Thyroid gland (tissue), 4 donors: Measurements from ENCODE around the gene HGD. TPM values are rescaled to one million over a fixed set of nuclear protein-coding genes. Genes with fewer than 3 reads are reported as not detected.
"Not testable (repeated sequence)": the region's sequence is repeated elsewhere in the genome, so short reads cannot be mapped to it uniquely, and the experiment has no call there.

Experiments
- DNase-seq, 2 donors: peaks; one replicate each; pipeline ENCODE4 v3.0.0-alpha.2; 2019
- H3K27ac ChIP-seq, 3 donors: fragments of 200-600 bp; sonication (generic); 1 replicate in 2 of 3; 2 replicates in 1 of 3; pipeline ENCODE4 v1.5.1; 2016 to 2019; ENCODE audit warnings: mild to moderate bottlenecking in 1 of 3, moderate library complexity in 1 of 3
- H3K27me3 ChIP-seq: fragments of 200-600 bp; sonication (generic); one replicate; pipeline ENCODE4 v1.5.1; 2019
- H3K36me3 ChIP-seq, 2 donors: fragments of 200-600 bp; sonication (generic); one replicate each; pipeline ENCODE4 v1.5.1; 2016 to 2019
- H3K4me1 ChIP-seq, 2 donors: fragments of 200-600 bp; sonication (generic); one replicate each; pipeline ENCODE4 v1.5.1; 2017 to 2019
- H3K4me3 ChIP-seq, 3 donors: fragments of 200-600 bp; sonication (generic); replicated peaks in 1 of 3; 1 replicate in 2 of 3; 2 replicates in 1 of 3; pipeline ENCODE4 v1.5.1; 2016; ENCODE audit warnings: mild to moderate bottlenecking in 1 of 3
- H3K9me3 ChIP-seq: fragments of 200-600 bp; sonication (generic); one replicate; pipeline ENCODE4 v1.5.1; 2017
- POLR2A ChIP-seq, 2 donors: fragments of 450-650 bp; IDR thresholded peaks; one replicate each; pipeline ENCODE4 v1.6.1; 2017; ENCODE audit warnings: antibody characterized with exemption in 2 of 2, mild to moderate bottlenecking in 2 of 2, moderate library complexity in 1 of 2
- WGBS, 2 donors: methylation state at CpG; one replicate each; pipeline ENCODE4 v1.1.5; 2017; 5-methylcytosine and 5-hydroxymethylcytosine counted together
- intact Hi-C: fragments of 100-400 bp; cut with DNase I; formaldehyde crosslinking; loops from one replicate; pipeline ENCODE4 v1.15.1; 2023
- total RNA-seq, 4 donors: library from RNA; depleted of rRNA; stranded (reverse); fragments of >200 nt; gene quantifications; one replicate each; pipeline ENCODE4 v1.2.3, GENCODE V29; 2016
- TF ChIP-seq, protein P1 (sequence below), 6 experiments: fragments of 200-600 bp in 3 of 6; fragments of 450-650 bp in 3 of 6; sonication (generic) in 3 of 6; IDR thresholded peaks; one replicate each; pipeline ENCODE4 v1.5.1; 2016 to 2019; ENCODE audit warnings: antibody characterized with exemption in 6 of 6, mild to moderate bottlenecking in 2 of 6, inconsistent platforms in 1 of 6, moderate library complexity in 1 of 6

Gene HGD
- total RNA-seq, 4 donors from 2014 or later: 36.8 to 136 (median 74.7) TPM

DNA sequence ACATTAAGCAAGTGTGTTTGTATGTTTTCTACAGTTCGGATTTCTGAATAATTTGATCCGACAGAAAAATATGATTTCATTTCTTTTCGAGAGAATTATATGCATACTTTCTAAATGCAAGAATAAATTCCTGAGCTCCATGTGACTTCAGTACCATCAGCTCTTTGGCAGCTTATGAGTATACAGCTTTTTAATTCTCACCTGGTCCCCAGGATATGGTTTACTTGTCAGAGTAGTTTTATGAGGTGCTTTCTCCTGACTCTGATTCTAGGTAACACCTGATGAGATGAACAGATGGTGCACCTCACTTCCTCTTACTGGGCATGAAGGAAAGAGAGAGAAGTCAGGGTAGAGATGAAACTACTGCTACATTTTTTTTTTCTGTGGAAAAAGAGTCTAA, 3.1 kb downstream of the HGD start:
- TF ChIP-seq, protein P1, sequence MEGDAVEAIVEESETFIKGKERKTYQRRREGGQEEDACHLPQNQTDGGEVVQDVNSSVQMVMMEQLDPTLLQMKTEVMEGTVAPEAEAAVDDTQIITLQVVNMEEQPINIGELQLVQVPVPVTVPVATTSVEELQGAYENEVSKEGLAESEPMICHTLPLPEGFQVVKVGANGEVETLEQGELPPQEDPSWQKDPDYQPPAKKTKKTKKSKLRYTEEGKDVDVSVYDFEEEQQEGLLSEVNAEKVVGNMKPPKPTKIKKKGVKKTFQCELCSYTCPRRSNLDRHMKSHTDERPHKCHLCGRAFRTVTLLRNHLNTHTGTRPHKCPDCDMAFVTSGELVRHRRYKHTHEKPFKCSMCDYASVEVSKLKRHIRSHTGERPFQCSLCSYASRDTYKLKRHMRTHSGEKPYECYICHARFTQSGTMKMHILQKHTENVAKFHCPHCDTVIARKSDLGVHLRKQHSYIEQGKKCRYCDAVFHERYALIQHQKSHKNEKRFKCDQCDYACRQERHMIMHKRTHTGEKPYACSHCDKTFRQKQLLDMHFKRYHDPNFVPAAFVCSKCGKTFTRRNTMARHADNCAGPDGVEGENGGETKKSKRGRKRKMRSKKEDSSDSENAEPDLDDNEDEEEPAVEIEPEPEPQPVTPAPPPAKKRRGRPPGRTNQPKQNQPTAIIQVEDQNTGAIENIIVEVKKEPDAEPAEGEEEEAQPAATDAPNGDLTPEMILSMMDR (IDR thresholded peaks at IDR 0.05): no peak
- no peak for TF ChIP-seq POLR2A (IDR thresholded peaks at IDR 0.05)
- H3K9me3 ChIP-seq: no peaks in the 10 kb centered on the region
- H3K27ac ChIP-seq: peak overlapping the region; percentile 61 to 91 (median 89)
- WGBS, 2 donors: 84 to 85% methylated on average over 3 of the region's 3 CpGs
- peaks cover 37 to 40% of the 10 kb centered on the region in 2 donors for H3K4me1 ChIP-seq
- H3K4me3 ChIP-seq: no peak overlapping the region
- intact Hi-C loops: no loop called here
- no peaks in the 10 kb centered on the region for H3K36me3 ChIP-seq
- no peaks in the 10 kb centered on the region for H3K27me3 ChIP-seq
- DNase-seq: no peak

DNA sequence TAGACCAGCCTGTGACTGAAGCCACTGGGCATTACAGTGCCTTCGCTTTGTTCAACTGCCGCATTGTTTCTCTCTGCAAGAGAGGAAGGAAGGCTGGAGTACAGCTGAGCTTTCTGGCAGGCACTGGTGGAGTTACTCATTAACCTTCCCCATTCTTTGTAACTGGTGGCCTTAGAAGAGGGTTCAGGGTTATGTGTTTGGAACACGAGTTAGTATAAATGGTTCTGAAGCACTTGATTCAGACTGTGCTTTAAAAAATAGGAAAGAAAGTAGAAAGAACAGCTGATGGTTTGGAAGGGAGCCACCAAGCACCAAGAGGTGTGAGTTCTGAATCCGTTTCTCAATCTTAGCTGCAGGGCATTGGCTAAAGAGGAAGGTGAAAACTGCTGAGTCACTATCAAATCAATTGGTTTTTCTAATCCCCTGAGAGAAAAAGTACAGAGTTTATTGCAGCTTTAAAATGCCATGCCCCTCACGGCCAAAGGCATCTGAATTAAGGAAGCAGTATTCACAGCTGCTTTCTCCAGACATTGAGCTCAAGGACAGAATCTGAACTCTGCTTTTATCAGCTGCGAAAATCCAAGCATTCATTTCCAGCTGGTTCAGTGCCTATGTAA, 3.6 kb downstream of the HGD start:
- Histone ChIP-seq H3K9me3 (no peaks in the 10 kb centered on the region), H3K27me3 (no peaks in the 10 kb centered on the region), H3K4me3 (no peak overlapping the region), H3K36me3 (no peaks in the 10 kb centered on the region), H3K27ac (peak overlapping the region; percentile 61 to 91 (median 89)), H3K4me1 (peaks cover 34 to 35% of the 10 kb centered on the region in 2 donors)
- 11 to 19% methylated on average over 6 of the region's 6 CpGs for WGBS, 2 donors
- TF ChIP-seq POLR2A (IDR thresholded peaks at IDR 0.05): peak in 1 of 2 donors; percentile 34
- TF ChIP-seq, protein P1 (IDR thresholded peaks at IDR 0.05): peak in 1 of 6 experiments; percentile 8
- intact Hi-C loops: no loop called here
- peak; percentile 73 to 75 for DNase-seq

DNA sequence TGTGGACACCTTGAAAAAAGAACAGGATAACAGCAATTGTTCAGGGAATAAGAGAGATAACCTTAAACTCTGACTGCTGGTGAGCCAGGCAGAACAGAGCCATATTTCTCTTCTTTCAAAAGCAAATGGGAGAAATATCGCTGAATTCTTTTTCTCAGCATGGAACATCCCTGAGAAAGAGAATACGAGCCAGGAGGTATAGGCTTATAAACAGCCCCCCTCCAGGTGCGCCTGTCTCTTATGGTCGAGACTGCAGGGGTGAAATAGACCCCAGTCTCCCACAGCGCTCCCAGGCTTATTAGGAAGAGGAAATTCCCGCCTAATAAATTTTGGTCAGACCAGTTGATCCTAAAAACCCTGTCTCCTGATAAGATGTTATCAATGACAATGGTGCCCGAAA, 4.8 kb downstream of the HGD start:
- H3K27me3 ChIP-seq, H3K27ac ChIP-seq, H3K9me3 ChIP-seq, intact Hi-C loops, H3K36me3 ChIP-seq, DNase-seq, H3K4me3 ChIP-seq: not testable (repeated sequence)
- WGBS, 2 donors: 91 to 93% methylated on average over 7 of the region's 7 CpGs
- H3K4me1 ChIP-seq: peaks cover 22 to 23% of the 10 kb centered on the region in 2 donors

DNA sequence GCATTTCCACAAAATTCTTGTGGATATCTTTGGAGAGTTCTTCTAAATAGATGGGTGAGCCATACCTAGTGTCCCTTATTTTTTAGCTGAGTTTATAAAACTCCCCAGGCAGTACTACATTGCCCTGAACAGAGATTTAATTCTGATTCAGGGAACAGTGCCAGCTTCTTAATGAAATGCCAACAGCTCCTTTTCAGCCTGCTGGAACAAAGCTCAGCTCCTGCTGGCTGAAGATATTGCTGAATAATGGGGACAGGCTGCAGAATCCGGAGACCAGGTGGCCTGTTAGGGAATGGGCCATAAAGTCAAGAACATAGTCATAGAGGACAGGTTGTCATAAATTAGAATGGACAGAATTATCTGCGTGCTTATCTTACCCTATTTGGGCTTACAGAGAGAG, 8.9 kb downstream of the HGD start:
- 58 to 80% methylated on average over 2 of the region's 2 CpGs for WGBS, 2 donors
- no peak overlapping the region for H3K4me3 ChIP-seq
- no peaks in the 10 kb centered on the region for H3K9me3 ChIP-seq
- H3K4me1 ChIP-seq: peaks cover 4% of the 10 kb centered on the region in 2 donors
- no peak for DNase-seq
- TF ChIP-seq POLR2A (IDR thresholded peaks at IDR 0.05): no peak
- TF ChIP-seq, protein P1 (IDR thresholded peaks at IDR 0.05): no peak
- no peaks in the 10 kb centered on the region for H3K27me3 ChIP-seq
- H3K36me3 ChIP-seq: peaks cover 0 to 3% of the 10 kb centered on the region in 2 donors
- intact Hi-C loops: no loop called here
- no peak overlapping the region for H3K27ac ChIP-seq

DNA sequence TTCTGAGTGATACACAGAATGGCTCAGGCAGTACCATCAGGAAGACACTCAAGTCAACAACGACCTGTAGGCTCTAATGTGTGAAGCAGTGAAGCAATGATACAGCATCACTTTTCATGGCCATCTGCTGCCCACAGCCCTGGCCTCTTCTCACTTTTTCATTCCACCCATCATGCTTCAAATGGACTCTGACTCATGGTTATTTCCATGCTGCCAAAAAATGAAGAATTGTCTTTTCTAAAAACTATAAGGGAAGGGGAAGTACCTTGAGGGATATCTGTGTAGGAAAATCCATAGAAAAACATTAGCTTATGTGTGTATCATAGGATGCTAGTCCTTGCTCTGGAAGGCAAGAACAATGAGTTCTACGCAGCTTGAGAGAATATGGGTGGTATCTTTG, 11.5 kb downstream of the HGD start:
- Histone ChIP-seq H3K36me3 (peaks cover 0 to 3% of the 10 kb centered on the region in 2 donors), H3K4me1 (no peaks in the 10 kb centered on the region), H3K9me3 (no peaks in the 10 kb centered on the region), H3K27ac (no peak overlapping the region), H3K27me3 (no peaks in the 10 kb centered on the region), H3K4me3 (no peak overlapping the region)
- DNase-seq: no peak
- 88 to 91% methylated on average over 2 of the region's 2 CpGs for WGBS, 2 donors
- no peak for TF ChIP-seq POLR2A (IDR thresholded peaks at IDR 0.05)
- TF ChIP-seq, protein P1 (IDR thresholded peaks at IDR 0.05): no peak
- intact Hi-C loops: no loop called here
